Left lung (tissue), 10 donors: ENCODE measurements around the gene TNFSF15. TPM values are rescaled to one million over a fixed set of nuclear protein-coding genes. Genes with fewer than 3 reads are reported as not detected.

Experiments
- ATAC-seq: fragments of 200-7000 bp; cut with Tn5 transposase; one replicate; pipeline ENCODE4 v1.9.1; 2020; ENCODE audit warnings: moderate library complexity
- DNase-seq, 4 donors: peaks; one replicate each; pipeline ENCODE4 v3.0.0-alpha.2; 2013 to 2020
- H3K27ac ChIP-seq, 2 donors: fragments of 200-600 bp; sonication (generic) in 1 of 2; one replicate each; pipeline versions ENCODE4 v1.5.0 to v1.8.0; 2020 to 2021
- H3K27me3 ChIP-seq, 2 donors: fragments of 200-600 bp; sonication (generic) in 1 of 2; one replicate each; pipeline versions ENCODE4 v1.5.0 to v1.8.0; 2020 to 2021
- H3K36me3 ChIP-seq, 2 donors: fragments of 200-600 bp; sonication (generic) in 1 of 2; one replicate each; pipeline versions ENCODE4 v1.5.0 to v1.8.0; 2020 to 2021
- H3K4me1 ChIP-seq, 2 donors: fragments of 200-600 bp; one replicate each; pipeline ENCODE4 v1.8.0; 2021
- H3K4me3 ChIP-seq, 2 donors: fragments of 200-600 bp; sonication (generic) in 1 of 2; one replicate each; pipeline versions ENCODE4 v1.5.0 to v1.8.0; 2020 to 2021; ENCODE audit warnings: mild to moderate bottlenecking in 1 of 2
- H3K9me3 ChIP-seq, 2 donors: fragments of 200-600 bp; sonication (generic) in 1 of 2; one replicate each; pipeline versions ENCODE4 v1.5.0 to v1.8.0; 2020 to 2021
- intact Hi-C, 2 donors: fragments of 100-400 bp; cut with DNase I; formaldehyde crosslinking; loops; one replicate each; pipeline versions ENCODE4 v1.11.2 to v1.14.2; 2022
- polyA plus RNA-seq, 6 donors: library from polyadenylated mRNA; unstranded; fragments of 120-200 nt; gene quantifications; one replicate each; pipeline ENCODE4 v1.2.1, GENCODE V29; 2013; ENCODE audit not compliant: insufficient read length in 6 of 6
- total RNA-seq, 2 donors: library from RNA; stranded (reverse); fragmentation: NEBNext Ultra II Directional; extraction: Animal tissue kit (Norgen Biotek cat#: 25700); gene quantifications; one replicate each; pipeline ENCODE4 v1.2.1, GENCODE V29; 2021
- TF ChIP-seq, protein P1 (sequence below), 2 donors: fragments of 200-600 bp; sonication (generic) in 1 of 2; IDR thresholded peaks; one replicate each; pipeline versions ENCODE4 v1.5.0 to v1.8.0; 2021; ENCODE audit warnings: antibody characterized with exemption in 2 of 2
- donor health status: DM: no; HTN: yes; CAD: no.
- donor health status: DM: no; HTN: no; CAD: no.

The TNFSF15 gene
- total and polyA plus RNA-seq, 8 donors = 9.0 to 22.8 (median 12.8) TPM

DNA sequence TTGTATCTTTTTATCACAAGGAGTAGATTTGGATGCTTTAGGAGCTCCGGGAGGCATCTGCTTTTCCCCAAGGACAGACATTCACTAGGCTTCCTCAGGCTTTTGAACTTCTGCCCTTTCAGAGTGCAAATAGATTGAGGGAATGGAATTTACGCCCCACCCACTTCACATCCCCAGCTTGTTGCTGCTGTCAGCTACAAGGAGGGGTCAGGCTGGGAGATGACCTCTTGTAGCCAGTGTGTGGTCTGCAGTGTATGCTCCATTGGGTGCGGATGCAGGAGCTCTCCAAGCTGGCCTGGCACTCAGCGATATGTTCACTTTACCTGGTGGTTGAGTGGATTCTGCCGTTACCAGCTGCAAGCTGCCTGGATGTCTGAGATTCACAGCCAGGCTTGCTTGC is 6.4 kb downstream of the TNFSF15 start:
- H3K36me3 ChIP-seq = no peaks in the 10 kb centered on the region
- TF ChIP-seq, protein P1, sequence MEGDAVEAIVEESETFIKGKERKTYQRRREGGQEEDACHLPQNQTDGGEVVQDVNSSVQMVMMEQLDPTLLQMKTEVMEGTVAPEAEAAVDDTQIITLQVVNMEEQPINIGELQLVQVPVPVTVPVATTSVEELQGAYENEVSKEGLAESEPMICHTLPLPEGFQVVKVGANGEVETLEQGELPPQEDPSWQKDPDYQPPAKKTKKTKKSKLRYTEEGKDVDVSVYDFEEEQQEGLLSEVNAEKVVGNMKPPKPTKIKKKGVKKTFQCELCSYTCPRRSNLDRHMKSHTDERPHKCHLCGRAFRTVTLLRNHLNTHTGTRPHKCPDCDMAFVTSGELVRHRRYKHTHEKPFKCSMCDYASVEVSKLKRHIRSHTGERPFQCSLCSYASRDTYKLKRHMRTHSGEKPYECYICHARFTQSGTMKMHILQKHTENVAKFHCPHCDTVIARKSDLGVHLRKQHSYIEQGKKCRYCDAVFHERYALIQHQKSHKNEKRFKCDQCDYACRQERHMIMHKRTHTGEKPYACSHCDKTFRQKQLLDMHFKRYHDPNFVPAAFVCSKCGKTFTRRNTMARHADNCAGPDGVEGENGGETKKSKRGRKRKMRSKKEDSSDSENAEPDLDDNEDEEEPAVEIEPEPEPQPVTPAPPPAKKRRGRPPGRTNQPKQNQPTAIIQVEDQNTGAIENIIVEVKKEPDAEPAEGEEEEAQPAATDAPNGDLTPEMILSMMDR (IDR thresholded peaks at IDR 0.05) = no peak
- intact Hi-C loops = no loop called here
- peak; percentile 39 for ATAC-seq
- H3K4me3 ChIP-seq = no peak overlapping the region
- no peak overlapping the region for H3K27ac ChIP-seq
- H3K4me1 ChIP-seq = peaks cover 6 to 9% of the 10 kb centered on the region in 2 donors
- H3K27me3 ChIP-seq = no peaks in the 10 kb centered on the region
- DNase-seq = no peak
- no peaks in the 10 kb centered on the region for H3K9me3 ChIP-seq

DNA sequence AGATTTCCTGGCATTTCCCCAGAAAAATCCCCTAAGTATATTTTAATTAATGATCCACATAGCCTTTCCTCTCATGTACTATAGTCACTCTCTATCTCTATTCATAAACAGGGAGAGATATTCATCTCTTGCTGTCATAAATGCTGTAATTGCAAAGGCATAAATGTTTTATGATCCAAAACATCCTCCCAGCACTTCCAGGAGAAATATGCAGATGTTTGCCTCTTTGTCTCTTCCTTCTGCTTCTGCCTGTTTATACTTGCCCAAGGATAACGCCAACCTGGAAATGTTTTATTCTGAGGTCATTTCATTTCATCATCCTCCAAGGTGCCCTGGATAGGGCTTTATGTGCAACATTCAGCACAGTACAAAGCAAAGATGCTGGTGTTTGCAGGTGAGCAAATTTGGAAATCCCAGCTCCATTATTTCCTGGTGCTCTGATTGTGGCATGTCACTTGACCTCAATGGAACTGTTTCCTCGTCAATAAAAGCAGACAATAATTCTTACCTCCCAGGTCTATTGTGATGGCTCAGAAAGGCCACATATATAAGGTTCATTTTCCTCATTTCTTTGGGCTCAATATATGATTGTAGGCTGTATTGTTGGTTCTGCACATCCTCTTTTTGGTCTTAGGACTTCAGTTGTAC is 6.9 kb downstream of the TNFSF15 start:
- DNase-seq (no peak), ATAC-seq (no peak)
- Histone ChIP-seq H3K9me3 (no peaks in the 10 kb centered on the region), H3K27me3 (no peaks in the 10 kb centered on the region), H3K27ac (no peak overlapping the region), H3K4me1 (peaks cover under 1 to 5% of the 10 kb centered on the region in 2 donors), H3K36me3 (no peaks in the 10 kb centered on the region), H3K4me3 (no peak overlapping the region)
- TF ChIP-seq, protein P1 (IDR thresholded peaks at IDR 0.05) = no peak
- intact Hi-C loops = no loop called here

DNA sequence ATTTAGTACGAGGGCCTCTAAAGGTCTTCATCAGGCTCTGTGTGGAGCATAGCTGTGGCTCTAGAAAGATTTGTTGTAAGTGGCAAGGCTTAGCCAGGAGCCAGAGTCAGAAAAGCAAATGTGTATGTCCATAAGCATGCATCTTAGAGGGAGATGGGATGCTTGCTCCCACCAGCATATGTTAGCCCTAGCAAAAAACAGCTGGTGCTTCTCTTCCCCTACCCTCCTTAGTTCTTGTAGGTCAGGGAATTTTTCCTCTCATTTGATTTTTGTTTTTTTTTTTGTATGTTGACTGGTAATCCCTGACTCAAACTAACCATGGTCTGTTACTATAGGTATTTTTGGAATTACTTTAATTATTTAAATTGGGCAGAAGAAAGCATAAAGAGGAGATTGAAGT is 7.7 kb downstream of the TNFSF15 start:
- Histone ChIP-seq H3K4me1 (no peaks in the 10 kb centered on the region), H3K27ac (no peak overlapping the region), H3K4me3 (no peak overlapping the region), H3K36me3 (no peaks in the 10 kb centered on the region), H3K27me3 (no peaks in the 10 kb centered on the region), H3K9me3 (no peaks in the 10 kb centered on the region)
- TF ChIP-seq, protein P1 (IDR thresholded peaks at IDR 0.05) = no peak
- ATAC-seq (no peak), DNase-seq (no peak)
- intact Hi-C loops = no loop called here

DNA sequence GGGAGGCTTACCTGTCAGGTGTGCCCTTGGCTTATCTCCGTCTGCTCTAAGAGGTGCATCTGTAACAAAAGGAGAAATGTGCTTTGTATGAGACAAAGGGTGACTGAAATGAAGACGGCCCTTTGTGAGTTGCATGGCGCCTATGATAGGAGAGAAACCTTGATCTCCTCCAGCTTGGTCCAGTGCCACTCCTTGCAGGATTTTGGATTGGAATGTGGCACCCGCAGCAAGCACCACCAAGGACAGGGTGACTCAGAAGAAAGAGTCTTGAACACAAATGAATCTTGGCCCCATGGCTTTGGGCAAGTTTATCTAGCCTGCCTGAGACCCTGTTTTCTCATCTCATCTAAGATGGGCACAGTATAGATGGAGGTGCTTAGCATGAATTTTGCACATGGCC is 13.4 kb downstream of the TNFSF15 start:
- TF ChIP-seq, protein P1 (IDR thresholded peaks at IDR 0.05) = no peak
- H3K9me3 ChIP-seq = no peaks in the 10 kb centered on the region
- intact Hi-C loops = no loop called here

DNA sequence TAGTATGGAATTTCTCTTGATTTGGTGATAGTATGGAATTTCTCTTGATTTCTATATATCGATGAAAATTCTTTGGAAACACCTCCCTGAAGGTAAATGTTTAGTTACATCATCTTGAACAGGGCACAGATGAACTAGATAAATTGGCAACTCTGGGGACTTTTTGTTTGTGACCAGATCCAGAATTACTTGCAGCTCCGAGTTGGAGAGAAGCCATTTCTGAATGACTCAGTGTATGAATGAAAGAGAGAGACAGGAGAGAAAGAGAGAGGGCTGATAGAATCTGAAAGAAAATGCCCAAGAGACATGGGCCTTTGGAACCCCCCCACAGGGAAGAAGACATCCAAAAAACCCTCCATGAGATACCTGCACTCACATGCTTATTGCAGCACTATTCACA is 14.1 kb downstream of the TNFSF15 start:
- Histone ChIP-seq H3K36me3 (peaks cover 0 to 4% of the 10 kb centered on the region in 2 donors), H3K4me3 (no peak overlapping the region), H3K4me1 (no peaks in the 10 kb centered on the region), H3K27ac (no peak overlapping the region), H3K9me3 (no peaks in the 10 kb centered on the region), H3K27me3 (no peaks in the 10 kb centered on the region)
- TF ChIP-seq, protein P1 (IDR thresholded peaks at IDR 0.05) = no peak
- intact Hi-C loops = no loop called here
- DNase-seq (no peak), ATAC-seq (no peak)

More for the DNA sequence above, 13.4 kb downstream of the TNFSF15 start:
- H3K4me3 ChIP-seq = no peak overlapping the region
- no peaks in the 10 kb centered on the region for H3K27me3 ChIP-seq
- no peaks in the 10 kb centered on the region for H3K4me1 ChIP-seq
- no peak for DNase-seq
- no peak overlapping the region for H3K27ac ChIP-seq
- ATAC-seq = no peak
- peaks cover 0 to 4% of the 10 kb centered on the region in 2 donors for H3K36me3 ChIP-seq
